ENCODE data around the gene GPC3.

The GPC3 gene

GRCh38 chrX:133670383-133670782 is 315.0 kb downstream of the GPC3 start:
- no peak for DNase-seq

- DNase-seq = no peak
These were observed 316.2 kb downstream of the GPC3 start for GRCh38 chrX:133669214-133669613.

- no peak for DNase-seq
These were observed 317.0 kb downstream of the GPC3 start for GRCh38 chrX:133668225-133668931.

GRCh38 chrX:133666256-133666655 is 319.1 kb downstream of the GPC3 start:
- DNase-seq = no peak

GRCh38 chrX:133661962-133662839 is 323.2 kb downstream of the GPC3 start:
- no peak for DNase-seq

- no peak for DNase-seq
These were observed 325.1 kb downstream of the GPC3 start for GRCh38 chrX:133660281-133660680.

GRCh38 chrX:133658293-133658911 is 327.0 kb downstream of the GPC3 start:
- no peak for DNase-seq

GRCh38 chrX:133655275-133656265 is 329.8 kb downstream of the GPC3 start:
- no peak for DNase-seq

GRCh38 chrX:133654811-133655210 is 330.6 kb downstream of the GPC3 start:
- DNase-seq = no peak

- DNase-seq = no peak
These were observed 332.0 kb downstream of the GPC3 start for GRCh38 chrX:133653358-133653757.

- no peak for DNase-seq
These were observed 333.2 kb downstream of the GPC3 start for GRCh38 chrX:133652185-133652584.

GRCh38 chrX:133650239-133650638 is 335.2 kb downstream of the GPC3 start:
- DNase-seq = no peak

- DNase-seq = no peak
These were observed 335.7 kb downstream of the GPC3 start for GRCh38 chrX:133649651-133650050.

GRCh38 chrX:133648594-133648993 is 336.8 kb downstream of the GPC3 start:
- no peak for DNase-seq

- DNase-seq = no peak
These were observed 338.7 kb downstream of the GPC3 start for GRCh38 chrX:133646719-133647116.

GRCh38 chrX:133645977-133646718 is 339.2 kb downstream of the GPC3 start:
- DNase-seq = no peak

GRCh38 chrX:133645256-133645655 is 340.1 kb downstream of the GPC3 start:
- no peak for DNase-seq

- no peak for DNase-seq
These were observed 345.0 kb downstream of the GPC3 start for GRCh38 chrX:133640161-133641015.

- DNase-seq = no peak
These were observed 345.7 kb downstream of the GPC3 start for GRCh38 chrX:133639726-133640125.

GRCh38 chrX:133638285-133638684 is 347.1 kb downstream of the GPC3 start:
- no peak for DNase-seq

GRCh38 chrX:133637765-133638164 is 347.6 kb downstream of the GPC3 start:
- DNase-seq = no peak
